ENCODE data around the gene TDP1. TPM values are rescaled to one million over a fixed set of nuclear protein-coding genes. Genes with fewer than 3 reads are reported as not detected.

Gene TDP1
- total RNA-seq, 4 donors from 2014 or later: 0.75 to 28.3 (median 14.5) TPM

GRCh38 chr14:89909586-89909985 lies 46.1 kb upstream of the TDP1 start:
- DNase-seq: no peak
- H3K27me3 ChIP-seq: no peaks in the 10 kb centered on the region
- TF ChIP-seq POLR2AphosphoS5 (IDR thresholded peaks at IDR 0.05) (no peak), CTCF (IDR thresholded peaks at IDR 0.05) (no peak), POLR2A (IDR thresholded peaks at IDR 0.05) (no peak), EP300 (IDR thresholded peaks at IDR 0.05; ENCODE audit: low read depth) (no peak)
- no peak overlapping the region for H3K27ac ChIP-seq
- H3K9me3 ChIP-seq: no peaks in the 10 kb centered on the region
- in situ Hi-C loops (cut with MboI; ENCODE audit: low pct_ligation_motif_present in 1 of 4, low pct_unique_long_range_greater_than_20kb in 1 of 4, low sequenced_read_pairs in 3 of 4) (loop anchor here in 3 of 4 donors (25.0 kb wide), 6 partner anchors 297 to 872 kb away; partner anchors contain the start of gene FOXN3 (in 1 of the 3)), intact Hi-C loops (cut with DNase I; ENCODE audit: low total_unique reads) (no loop called here)
- H3K36me3 ChIP-seq: no peaks in the 10 kb centered on the region
- no peak overlapping the region for H3K4me3 ChIP-seq
- H3K4me1 ChIP-seq: peaks cover 13 to 32% (median 23%) of the 10 kb centered on the region in 4 donors
- WGBS, 2 donors (ENCODE audit: low coverage in 1 of 2): 87 to 96% methylated on average over 6 to 9 of the region's 9 CpGs

- 26 to 38% methylated on average over 5 of the region's 5 CpGs for WGBS, 2 donors (ENCODE audit: low coverage in 1 of 2)
- H3K27me3 ChIP-seq: no peaks in the 10 kb centered on the region
- H3K27ac ChIP-seq: peak overlapping the region; percentile 53 to 76 (median 74)
- in situ Hi-C loops (cut with MboI; ENCODE audit: low pct_ligation_motif_present in 1 of 4, low pct_unique_long_range_greater_than_20kb in 1 of 4, low sequenced_read_pairs in 3 of 4): loop anchor here (5.0 to 25.0 kb wide), 9 partner anchors 298 to 886 kb away; partner anchors contain the start of gene FOXN3 (in 1 of the 4)
- H3K36me3 ChIP-seq: no peaks in the 10 kb centered on the region
- intact Hi-C loops (cut with DNase I; ENCODE audit: low total_unique reads): loop anchor here (5.0 kb wide), 2 partner anchors 868 to 883 kb away; no protein-coding TSS in a partner anchor
- no peaks in the 10 kb centered on the region for H3K9me3 ChIP-seq
- TF ChIP-seq POLR2AphosphoS5 (IDR thresholded peaks at IDR 0.05) (no peak), POLR2A (IDR thresholded peaks at IDR 0.05) (no peak), EP300 (IDR thresholded peaks at IDR 0.05; ENCODE audit: low read depth) (no peak), CTCF (IDR thresholded peaks at IDR 0.05) (no peak)
- H3K4me3 ChIP-seq: peak overlapping the region in 1 of 4 donors; percentile 15
- peaks cover 13 to 32% (median 23%) of the 10 kb centered on the region in 4 donors for H3K4me1 ChIP-seq
- peak; percentile 17 for DNase-seq
These were observed 45.1 kb upstream of the TDP1 start for GRCh38 chr14:89910691-89911009.

- 15 to 28% methylated on average over 5 to 11 of the region's 11 CpGs for WGBS, 2 donors (ENCODE audit: low coverage in 1 of 2)
- Histone ChIP-seq H3K27me3 (no peaks in the 10 kb centered on the region), H3K27ac (peak overlapping the region; percentile 53 to 76 (median 74)), H3K9me3 (no peaks in the 10 kb centered on the region), H3K4me3 (peak overlapping the region in 1 of 4 donors; percentile 15), H3K36me3 (no peaks in the 10 kb centered on the region), H3K4me1 (peaks cover 13 to 32% (median 23%) of the 10 kb centered on the region in 4 donors)
- DNase-seq: peak; percentile 36
- in situ Hi-C loops (cut with MboI; ENCODE audit: low pct_ligation_motif_present in 1 of 4, low pct_unique_long_range_greater_than_20kb in 1 of 4, low sequenced_read_pairs in 3 of 4): loop anchor here (5.0 to 25.0 kb wide), 9 partner anchors 299 to 886 kb away; partner anchors contain the start of gene FOXN3 (in 1 of the 4)
- intact Hi-C loops (cut with DNase I; ENCODE audit: low total_unique reads): loop anchor here (5.0 kb wide), 2 partner anchors 869 to 884 kb away; no protein-coding TSS in a partner anchor
- no peak for TF ChIP-seq EP300 (IDR thresholded peaks at IDR 0.05; ENCODE audit: low read depth)
- TF ChIP-seq POLR2A (IDR thresholded peaks at IDR 0.05): no peak
- TF ChIP-seq CTCF (IDR thresholded peaks at IDR 0.05): no peak
- no peak for TF ChIP-seq POLR2AphosphoS5 (IDR thresholded peaks at IDR 0.05)
These were observed 44.5 kb upstream of the TDP1 start for GRCh38 chr14:89911010-89911919.

- no peak for DNase-seq
- intact Hi-C loops (cut with DNase I; ENCODE audit: low total_unique reads) (loop anchor here (5.0 kb wide), 2 partner anchors 870 to 885 kb away; no protein-coding TSS in a partner anchor), in situ Hi-C loops (cut with MboI; ENCODE audit: low pct_ligation_motif_present in 1 of 4, low pct_unique_long_range_greater_than_20kb in 1 of 4, low sequenced_read_pairs in 3 of 4) (loop anchor here (5.0 to 25.0 kb wide), 9 partner anchors 300 to 887 kb away; partner anchors contain the start of gene FOXN3 (in 1 of the 4))
- peak overlapping the region; percentile 53 to 76 (median 74) for H3K27ac ChIP-seq
- H3K9me3 ChIP-seq: no peaks in the 10 kb centered on the region
- H3K4me1 ChIP-seq: peaks cover 13 to 32% (median 23%) of the 10 kb centered on the region in 4 donors
- no peak overlapping the region for H3K4me3 ChIP-seq
- H3K36me3 ChIP-seq: no peaks in the 10 kb centered on the region
- H3K27me3 ChIP-seq: no peaks in the 10 kb centered on the region
- TF ChIP-seq POLR2AphosphoS5 (IDR thresholded peaks at IDR 0.05) (no peak), CTCF (IDR thresholded peaks at IDR 0.05) (no peak), EP300 (IDR thresholded peaks at IDR 0.05; ENCODE audit: low read depth) (no peak), POLR2A (IDR thresholded peaks at IDR 0.05) (no peak)
- 27 to 28% methylated on average over 2 of the region's 2 CpGs for WGBS, 2 donors (ENCODE audit: low coverage in 1 of 2)
These were observed 43.5 kb upstream of the TDP1 start for GRCh38 chr14:89912221-89912620.

Data from transverse colon (tissue), 4 donors.